Fibroblast of mammary gland (primary cell): ENCODE results near the gene HSPB6.
"Not testable (repeated sequence)": the region's sequence is repeated elsewhere in the genome, so short reads cannot be mapped to it uniquely, and the experiment has no call there.

Experiments used
- DNase-seq: peaks from one replicate; pipeline ENCODE4 v3.0.0-alpha.2; 2010; ENCODE audit warnings: low read depth
- H3K4me3 ChIP-seq: 2 replicates; pipeline ENCODE4 v1.5.1; 2011; ENCODE audit warnings: low read depth, mild to moderate bottlenecking, low read length, moderate library complexity; ENCODE audit not compliant: control insufficient read depth
- CTCF ChIP-seq: conservative IDR thresholded peaks from 2 replicates; pipeline ENCODE4 v1.5.1; 2011; ENCODE audit warnings: low read depth, low read length, inconsistent platforms; ENCODE audit not compliant: control insufficient read depth, insufficient read depth

HSPB6 gene, protein sequence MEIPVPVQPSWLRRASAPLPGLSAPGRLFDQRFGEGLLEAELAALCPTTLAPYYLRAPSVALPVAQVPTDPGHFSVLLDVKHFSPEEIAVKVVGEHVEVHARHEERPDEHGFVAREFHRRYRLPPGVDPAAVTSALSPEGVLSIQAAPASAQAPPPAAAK

GRCh38 chr19:35756377-35757230 lies at the start of gene HSPB6:
HSPB6 (minus strand) TSS chr19:35757029; CDS start chr19:35757008, 21 bp downstream.
- peak within 1 kb of the TSS; percentile 78 for H3K4me3 ChIP-seq
- TF ChIP-seq CTCF = no peak
- DNase-seq = peak; percentile 84

- DNase-seq = no peak
- no peak for TF ChIP-seq CTCF
- H3K4me3 ChIP-seq = no peak overlapping the region
Measured at GRCh38 chr19:35806597-35806996, 49.8 kb upstream of the HSPB6 start.

DNA sequence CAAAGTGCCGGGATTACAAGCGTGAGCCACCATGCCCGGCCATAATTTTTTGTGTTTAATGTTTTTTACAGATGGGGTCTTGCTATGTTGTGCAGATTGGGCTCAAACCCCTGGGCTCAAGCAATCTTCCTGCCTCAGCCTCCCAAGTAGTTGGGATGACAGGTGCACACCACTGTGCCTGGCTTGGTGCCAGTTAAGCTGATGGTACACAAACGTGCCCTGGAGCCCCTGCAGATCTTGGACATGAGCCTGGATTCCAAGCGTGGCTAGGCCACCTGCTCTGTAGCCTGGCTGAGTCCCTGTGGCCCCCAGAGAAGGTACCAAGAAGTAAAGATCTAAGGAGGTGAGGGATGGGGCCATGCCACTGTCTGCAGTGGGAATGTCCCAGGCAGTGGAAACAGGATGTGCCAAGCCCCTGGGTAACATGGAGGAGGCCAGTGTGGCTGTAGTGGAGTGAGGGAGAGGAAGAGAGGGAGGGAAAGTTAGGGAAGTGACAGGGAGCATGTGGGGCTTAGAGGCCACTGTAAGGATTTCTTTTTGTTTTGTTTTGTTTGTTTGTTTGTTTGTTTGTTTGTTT lies 48.8 kb upstream of the HSPB6 start:
- no peak for TF ChIP-seq CTCF
- DNase-seq = no peak
- no peak overlapping the region for H3K4me3 ChIP-seq

GRCh38 chr19:35801828-35802227 lies 45.0 kb upstream of the HSPB6 start:
- DNase-seq = no peak
- TF ChIP-seq CTCF = no peak
- H3K4me3 ChIP-seq = no peak overlapping the region

DNA sequence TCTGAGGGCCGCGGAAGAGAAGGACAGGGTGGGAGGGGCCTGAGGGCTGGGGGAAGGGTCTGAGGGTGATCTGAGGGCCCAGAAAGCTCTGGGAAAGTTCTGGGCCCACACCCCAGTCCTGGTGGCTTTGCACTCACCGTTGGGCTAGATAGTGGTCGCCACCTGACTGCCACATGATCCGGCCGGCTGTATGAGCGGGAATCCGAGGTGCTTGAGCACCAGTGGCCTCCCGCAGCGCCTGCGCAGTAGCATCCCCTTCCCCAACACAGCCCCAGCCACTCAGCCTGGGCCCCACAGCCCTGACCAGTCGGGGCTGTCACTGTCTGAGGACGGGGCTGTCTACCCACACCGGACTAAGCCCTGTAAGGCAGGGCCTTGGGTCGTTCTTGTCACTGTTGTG lies 40.8 kb upstream of the HSPB6 start:
- no peak for DNase-seq
- H3K4me3 ChIP-seq = no peak overlapping the region
- TF ChIP-seq CTCF = no peak

DNA sequence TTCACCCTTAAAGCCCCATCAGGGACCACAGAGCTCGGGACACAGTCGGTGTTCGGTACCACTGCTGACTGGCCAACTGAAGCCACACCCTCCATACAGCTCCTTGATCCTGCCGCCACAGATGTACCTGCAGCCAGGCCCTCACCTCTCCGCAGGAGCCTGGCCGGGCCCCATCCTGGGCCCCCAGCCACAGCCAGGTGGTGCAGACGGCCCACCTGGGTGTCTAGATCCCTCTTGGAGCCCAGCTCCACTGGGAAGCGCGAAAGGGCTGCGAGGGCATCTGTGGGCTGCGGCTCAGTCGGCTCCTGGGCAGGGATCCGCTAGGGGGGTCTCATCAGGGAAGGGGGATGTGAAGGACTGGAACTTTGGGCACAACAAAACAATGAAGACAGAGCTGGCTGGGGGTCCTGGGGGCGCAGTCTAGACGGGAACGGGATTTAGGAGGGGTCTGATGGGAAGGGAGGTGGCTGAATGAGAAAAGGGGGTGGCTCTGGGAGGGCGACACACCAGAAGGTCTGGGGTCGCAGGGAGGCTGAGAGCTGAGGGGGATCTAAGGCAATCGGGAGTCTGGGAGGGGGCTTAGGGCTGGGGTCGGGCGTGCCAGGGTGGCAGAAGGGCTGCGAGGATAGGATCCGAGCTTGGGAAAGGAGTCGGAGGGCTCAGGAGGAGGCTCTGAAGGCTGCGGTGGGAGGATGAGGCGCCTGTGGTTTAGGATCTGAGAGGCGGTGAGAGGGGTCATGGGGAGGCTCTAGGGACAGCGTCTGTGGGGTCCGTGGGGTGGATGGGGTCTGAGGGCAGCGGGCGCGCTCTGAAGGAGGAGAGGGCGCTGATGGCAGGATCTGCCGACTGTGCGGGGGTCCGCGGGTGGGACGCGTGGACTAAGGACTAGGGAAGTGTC lies 40.1 kb upstream of the HSPB6 start:
- no peak overlapping the region for H3K4me3 ChIP-seq
- DNase-seq = no peak
- no peak for TF ChIP-seq CTCF

DNA sequence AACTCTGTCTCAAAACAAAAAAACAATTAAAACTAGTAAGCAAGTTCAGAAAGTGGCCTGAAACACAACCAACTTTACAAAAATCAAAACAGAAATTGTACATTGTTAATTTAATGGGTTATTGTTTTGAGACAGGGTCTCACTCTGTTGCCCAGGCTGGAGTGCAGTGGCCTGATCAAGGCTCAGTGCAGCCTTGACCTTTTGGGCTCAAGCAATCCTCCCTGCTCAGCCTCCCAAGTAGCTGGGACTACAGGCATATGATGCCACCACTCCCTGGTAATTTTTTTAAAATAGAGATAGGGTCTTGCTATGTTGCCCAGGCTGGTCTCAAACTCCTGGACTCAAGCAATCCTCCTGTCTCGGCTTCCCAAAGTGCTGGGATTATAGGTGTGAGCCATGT lies 38.7 kb upstream of the HSPB6 start:
- not testable (repeated sequence) for DNase-seq, H3K4me3 ChIP-seq
